HEK293 (cell line): Measurements from ENCODE around the gene CDHR1.

Experiments
- CTCF ChIP-seq: fragments of 450-650 bp; formaldehyde crosslinking; IDR thresholded peaks from 2 replicates; pipeline ENCODE4 v1.5.1; 2016; ENCODE audit warnings: missing biosample characterization, missing genetic modification characterization
- ELK4 ChIP-seq: IDR thresholded peaks from 2 replicates; pipeline ENCODE4 v1.6.1; 2011; ENCODE audit warnings: mild to moderate bottlenecking, low read depth, low read length, borderline replicate concordance
- MYNN ChIP-seq: fragments of 450-650 bp; formaldehyde crosslinking; IDR thresholded peaks from 2 replicates; pipeline ENCODE4 v1.5.1; 2016; ENCODE audit warnings: missing biosample characterization, missing genetic modification characterization, borderline replicate concordance
- PBX3 ChIP-seq: sonication (generic); formaldehyde crosslinking; IDR thresholded peaks from 2 replicates; pipeline ENCODE4 v1.8.1; 2022; ENCODE audit warnings: mild to moderate bottlenecking, moderate library complexity, missing genetic modification reagents
- TCF7L2 ChIP-seq: IDR thresholded peaks from 2 replicates; pipeline ENCODE4 v1.6.1; 2011; ENCODE audit warnings: low read depth, mild to moderate bottlenecking, inconsistent platforms, low read length, moderate library complexity, borderline replicate concordance
- ZBTB11 ChIP-seq: fragments of 450-650 bp; formaldehyde crosslinking; conservative IDR thresholded peaks from 2 replicates; pipeline ENCODE4 v1.5.1; 2016; ENCODE audit warnings: low read depth, missing biosample characterization, missing genetic modification characterization
- ZBTB48 ChIP-seq: fragments of 450-650 bp; formaldehyde crosslinking; IDR thresholded peaks from 2 replicates; pipeline ENCODE4 v1.5.1; 2016; ENCODE audit warnings: missing biosample characterization, missing genetic modification characterization
- ZNF138 ChIP-seq: fragments of 450-650 bp; formaldehyde crosslinking; IDR thresholded peaks from 2 replicates; pipeline ENCODE4 v1.5.1; 2016; ENCODE audit warnings: missing biosample characterization, missing genetic modification characterization, borderline replicate concordance
- ZNF362 ChIP-seq: fragments of 450-650 bp; formaldehyde crosslinking; IDR thresholded peaks from 2 replicates; pipeline ENCODE4 v1.5.1; 2016; ENCODE audit warnings: missing biosample characterization, missing genetic modification characterization
- ZNF416 ChIP-seq: fragments of 450-650 bp; formaldehyde crosslinking; IDR thresholded peaks from 2 replicates; pipeline ENCODE4 v1.5.1; 2016; ENCODE audit warnings: missing biosample characterization, missing genetic modification characterization
- ZNF530 ChIP-seq: fragments of 450-650 bp; formaldehyde crosslinking; IDR thresholded peaks from 2 replicates; pipeline ENCODE4 v1.5.1; 2016; ENCODE audit warnings: low read depth, missing biosample characterization, missing genetic modification characterization
- ZNF623 ChIP-seq: fragments of 450-650 bp; formaldehyde crosslinking; IDR thresholded peaks from 2 replicates; pipeline ENCODE4 v1.5.1; 2016; ENCODE audit warnings: missing biosample characterization, missing genetic modification characterization
- ZSCAN30 ChIP-seq: fragments of 450-650 bp; IDR thresholded peaks from 2 replicates; pipeline ENCODE4 v1.5.1; 2018; ENCODE audit warnings: missing biosample characterization, mild to moderate bottlenecking, missing genetic modification characterization, moderate library complexity
- ZSCAN5A ChIP-seq: fragments of 450-650 bp; formaldehyde crosslinking; IDR thresholded peaks from 2 replicates; pipeline ENCODE4 v1.5.1; 2016; ENCODE audit warnings: missing biosample characterization, missing genetic modification characterization

- no peak for TF ChIP-seq ZNF138 (tag by site-specific recombination)
- no peak for TF ChIP-seq CTCF (tag by site-specific recombination)
- TF ChIP-seq ZSCAN5A: no peak
- TF ChIP-seq ZNF416 (tag by site-specific recombination): no peak
- TF ChIP-seq ZNF623 (tag by site-specific recombination): no peak
- TF ChIP-seq ZNF530 (tag by site-specific recombination): no peak
- no peak for TF ChIP-seq MYNN (tag by site-specific recombination)
- no peak for TF ChIP-seq ZBTB11
- TF ChIP-seq ZSCAN30: no peak
- TF ChIP-seq TCF7L2: no peak
- TF ChIP-seq PBX3 (CRISPR knock-in tag): no peak
- no peak for TF ChIP-seq ZBTB48 (tag by site-specific recombination)
- TF ChIP-seq ELK4: no peak
- no peak for TF ChIP-seq ZNF362 (tag by site-specific recombination)
Measured at GRCh38 chr10:84181631-84182030, 12.7 kb upstream of the CDHR1 start.
